ENCODE data around the gene RAB10.
"Not testable (repeated sequence)": the region's sequence is repeated elsewhere in the genome, so short reads cannot be mapped to it uniquely, and the experiment has no call there.

RAB10 gene

GRCh38 chr2:26165403-26165802 lies 131.5 kb downstream of the RAB10 start:
- no peak for DNase-seq

GRCh38 chr2:26166541-26166940 lies 132.7 kb downstream of the RAB10 start:
- not testable (repeated sequence) for DNase-seq

DNA sequence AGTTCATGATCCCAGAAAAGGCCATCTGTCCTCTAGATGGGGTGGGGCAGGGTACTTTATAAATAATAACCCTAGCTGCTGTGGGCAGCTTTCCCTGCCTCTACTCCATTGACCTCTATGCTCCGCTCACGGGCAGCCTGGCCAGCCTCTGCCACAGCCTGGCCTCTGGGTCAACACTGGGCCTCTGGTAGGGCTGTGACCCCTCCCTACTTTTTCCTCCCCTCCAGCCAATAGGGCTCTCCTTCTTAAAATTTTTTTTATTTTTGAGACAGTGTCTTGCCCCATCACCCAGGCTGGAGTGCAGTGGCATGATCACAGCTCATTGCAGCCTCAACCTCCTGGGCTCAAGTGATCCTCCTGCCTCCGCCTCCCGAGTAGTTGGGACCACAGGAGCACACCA lies 134.9 kb downstream of the RAB10 start:
- DNase-seq, result no peak

DNA sequence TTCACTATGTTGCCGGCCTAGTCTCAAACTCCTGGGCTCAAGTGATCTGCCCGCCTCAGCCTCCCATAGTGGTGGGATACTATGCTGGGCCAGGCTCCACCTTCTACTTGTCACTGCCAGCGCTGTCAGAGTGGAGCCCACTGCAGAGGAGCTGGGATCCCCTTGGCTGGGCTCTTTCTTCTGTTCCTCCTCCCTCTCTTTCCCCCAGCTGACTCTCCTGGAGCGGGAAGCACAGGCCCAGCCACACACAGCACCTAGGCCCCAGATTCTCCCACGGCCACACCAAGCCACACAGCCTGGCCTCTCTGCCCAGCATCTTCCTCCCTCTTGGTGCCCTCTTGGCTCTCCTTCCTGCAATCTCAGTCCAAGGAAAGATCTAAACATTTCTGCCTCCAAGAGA lies 135.3 kb downstream of the RAB10 start:
- DNase-seq, result no peak

DNA sequence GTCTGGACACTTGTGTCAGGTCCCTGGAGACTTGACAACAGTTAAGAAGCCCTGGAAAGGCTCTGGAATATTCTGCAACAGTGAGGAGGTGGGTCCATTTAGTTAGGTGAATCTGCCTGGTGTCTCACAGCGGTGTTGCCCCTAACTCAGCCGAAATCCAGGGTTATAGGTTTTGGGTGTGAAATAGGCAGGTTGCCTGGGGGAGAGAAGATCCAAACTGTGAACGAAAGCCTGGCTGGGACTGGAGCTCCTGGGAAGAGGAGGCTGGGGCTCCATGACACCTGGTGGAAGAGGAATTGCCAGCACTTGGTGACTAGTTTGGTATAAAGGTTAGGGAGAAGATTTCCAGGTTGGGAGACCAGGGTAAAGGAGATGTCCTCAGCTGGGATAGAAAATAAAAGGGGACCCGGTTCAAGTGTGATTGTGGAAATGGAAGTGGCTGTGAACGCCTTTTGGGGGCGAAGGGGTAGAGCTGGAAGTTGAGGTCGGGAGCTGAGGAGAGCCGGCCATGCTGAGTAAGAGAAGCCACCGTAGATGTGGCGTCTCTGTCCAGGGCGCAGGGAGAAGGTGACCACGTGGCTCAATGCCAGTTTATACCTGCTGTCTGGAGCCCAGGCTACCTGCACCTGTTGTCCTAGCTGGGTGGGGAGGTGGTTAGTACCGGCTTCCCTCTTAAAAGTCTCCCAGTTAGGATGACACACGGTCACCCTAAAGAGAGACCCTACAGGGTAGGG lies 136.0 kb downstream of the RAB10 start:
- no peak for DNase-seq

DNA sequence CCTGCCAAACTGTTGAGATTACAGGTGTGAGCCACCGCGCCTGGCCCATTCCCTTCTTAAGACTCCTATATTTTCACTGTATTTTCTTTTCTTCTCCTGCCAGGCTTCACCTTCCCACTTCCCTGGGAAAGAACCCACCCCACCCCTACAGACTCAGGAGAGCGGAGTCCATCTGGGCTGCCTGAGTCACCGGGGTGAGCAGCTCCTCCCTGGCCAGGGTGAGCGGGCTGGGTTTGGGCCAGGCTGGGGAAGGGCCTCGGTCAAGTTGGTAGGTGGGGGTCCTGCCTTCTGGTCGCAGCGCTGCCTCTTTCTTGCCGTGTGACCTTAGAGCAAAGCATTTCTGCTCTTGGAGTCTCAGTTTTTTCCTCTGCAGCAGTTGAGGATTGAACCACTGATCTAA lies 136.9 kb downstream of the RAB10 start:
- DNase-seq, result no peak

DNA sequence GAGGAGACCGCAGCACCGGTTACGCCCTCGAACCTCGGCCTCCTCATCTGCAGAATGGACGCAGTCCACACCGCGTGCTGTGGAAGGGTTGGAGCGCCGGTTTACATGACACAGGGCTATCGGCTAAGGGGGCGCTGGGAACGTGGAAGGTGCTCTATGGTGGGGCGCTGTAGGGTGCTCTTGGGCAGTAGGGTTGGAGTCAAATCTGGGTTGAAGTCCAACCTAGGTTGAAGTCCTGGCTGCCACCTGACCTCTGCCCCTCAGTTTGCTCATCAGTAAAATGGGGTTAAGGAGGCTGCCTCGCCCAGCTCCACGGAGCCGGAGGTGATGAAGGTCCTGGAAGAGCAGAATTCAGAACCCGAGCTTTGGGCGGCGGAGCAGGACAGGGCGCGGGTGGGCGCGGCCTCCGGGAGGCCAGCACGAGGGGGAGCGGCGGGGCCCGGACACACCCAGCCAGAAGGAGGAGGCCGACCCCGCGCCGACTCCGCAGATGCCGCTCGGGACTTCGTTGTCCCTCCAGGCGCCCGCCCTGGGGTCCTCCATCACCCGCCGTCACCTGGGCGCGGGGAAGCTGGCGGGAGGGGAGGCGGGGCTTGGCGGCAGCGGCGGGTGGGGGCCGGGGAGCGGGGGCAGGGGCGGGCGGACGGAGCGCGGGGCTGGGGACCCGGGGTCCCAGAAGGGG lies 138.4 kb downstream of the RAB10 start:
- no peak for DNase-seq

GRCh38 chr2:26172871-26173775 lies 139.2 kb downstream of the RAB10 start, which contains the start of gene GAREM2:
Gene GAREM2, plus strand, starts transcription at chr2:26173088. Its CDS starts 133 bp downstream, at chr2:26173221.
- DNase-seq, result no peak

DNA sequence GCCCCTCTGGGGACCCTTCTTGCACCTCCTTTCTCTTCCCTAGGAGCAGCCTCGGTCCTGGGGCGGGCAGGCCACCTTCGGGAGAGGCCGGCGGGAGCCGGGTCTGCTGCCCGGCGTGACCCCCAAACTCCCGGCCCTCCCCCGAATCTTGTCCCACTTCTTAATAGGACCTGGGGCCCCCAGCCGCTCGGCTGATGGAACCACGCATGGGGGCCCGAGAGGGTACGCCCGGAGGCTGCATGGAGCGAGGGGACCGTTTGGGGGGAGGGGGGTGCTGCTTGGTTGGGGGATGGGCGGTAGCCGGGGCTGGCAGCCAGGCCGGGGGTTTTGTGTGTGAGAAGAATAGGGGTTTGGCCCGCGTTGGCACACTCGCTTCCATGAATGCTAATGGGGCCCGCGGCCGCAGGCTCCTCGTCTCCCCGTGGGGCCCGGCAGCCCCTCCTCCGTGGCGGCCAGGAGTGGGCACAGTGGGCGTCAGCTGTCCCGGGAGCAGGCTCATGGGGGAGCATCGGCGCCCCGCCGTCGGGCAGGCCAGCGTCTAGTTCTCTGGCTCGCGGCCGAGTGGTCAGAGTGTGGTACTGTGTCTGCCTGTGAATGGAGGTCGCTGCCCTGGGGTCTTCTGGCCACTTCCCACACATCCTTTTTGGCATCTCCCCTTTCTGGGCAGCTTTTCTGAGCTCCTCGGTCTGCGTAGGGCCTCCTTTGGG lies 140.0 kb downstream of the RAB10 start:
- DNase-seq, result no peak

DNA sequence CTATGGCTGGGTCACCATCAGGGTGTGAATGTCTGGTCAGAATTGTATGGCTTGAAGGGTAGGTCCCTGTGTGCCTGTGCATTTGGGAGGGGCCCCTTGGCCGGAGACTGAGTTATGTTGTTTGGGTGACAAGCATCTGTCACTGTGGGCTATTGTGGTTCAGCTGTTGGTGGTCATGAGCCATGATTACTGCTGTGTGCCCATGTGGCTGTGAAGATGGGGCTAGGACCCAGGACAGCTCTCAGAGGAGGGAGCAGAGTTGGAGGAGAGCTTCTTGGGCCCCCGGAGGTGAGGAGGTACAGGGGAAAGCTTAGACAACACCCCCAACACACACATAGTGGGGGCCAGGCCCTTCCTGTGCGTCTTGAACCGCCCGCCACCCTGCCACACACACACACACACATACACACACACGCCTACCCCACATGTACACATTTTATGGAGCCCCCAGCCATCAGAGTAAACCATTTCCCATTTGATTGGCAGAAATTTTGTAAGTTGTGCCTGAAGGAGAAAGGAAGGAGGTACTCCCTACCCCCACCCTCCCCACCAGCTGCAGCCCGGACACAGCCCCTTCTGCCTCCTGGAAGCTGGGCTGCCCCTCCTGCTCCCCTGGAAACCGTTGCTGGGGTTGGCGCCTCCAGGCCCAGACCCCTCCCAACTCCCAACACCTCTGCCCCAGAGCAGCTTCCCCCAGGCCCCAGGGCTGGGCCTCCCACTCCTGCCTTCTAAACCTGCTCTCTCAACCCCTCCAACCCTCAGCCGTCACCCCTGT lies 141.0 kb downstream of the RAB10 start:
- no peak for DNase-seq

DNA sequence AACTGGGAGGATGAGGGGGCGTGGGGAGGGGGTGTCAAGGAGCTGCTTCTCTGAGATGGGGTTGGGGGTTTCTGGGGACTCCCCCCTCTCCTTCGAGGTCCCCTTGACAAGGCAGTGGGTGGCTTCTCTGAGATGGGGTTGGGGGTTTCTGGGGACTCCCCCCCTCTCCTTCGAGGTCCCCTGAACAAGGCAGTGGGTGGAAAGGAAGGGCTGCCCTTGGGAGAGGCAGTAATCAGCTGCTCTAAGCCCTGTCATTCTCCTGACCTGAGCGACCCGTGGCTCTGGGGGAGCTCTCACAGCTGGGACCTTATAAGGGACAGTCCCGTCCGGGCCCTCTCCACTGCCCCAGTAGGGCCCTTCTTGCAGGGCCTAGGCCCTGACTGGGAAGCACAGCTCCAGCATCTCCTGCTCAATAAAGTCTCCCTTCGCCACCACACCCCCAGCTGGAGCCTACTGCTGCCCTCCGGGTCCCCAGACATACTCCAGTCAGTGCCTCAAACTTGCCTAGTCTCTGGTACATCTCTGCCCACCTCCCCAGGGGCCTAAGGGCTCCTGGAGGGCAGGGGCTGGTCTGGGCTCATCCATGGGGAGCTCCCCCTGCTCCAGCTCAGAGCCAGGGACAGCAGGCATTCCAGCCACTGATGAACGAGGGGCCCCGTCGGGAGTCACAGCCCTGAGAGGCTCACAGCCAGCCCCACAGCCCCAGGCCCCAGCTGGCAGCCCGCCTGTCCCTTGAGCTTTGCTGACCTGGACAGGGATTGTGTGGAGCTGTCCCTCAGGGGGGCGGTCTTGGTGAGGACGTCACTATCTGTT lies 141.8 kb downstream of the RAB10 start:
- no peak for DNase-seq

DNA sequence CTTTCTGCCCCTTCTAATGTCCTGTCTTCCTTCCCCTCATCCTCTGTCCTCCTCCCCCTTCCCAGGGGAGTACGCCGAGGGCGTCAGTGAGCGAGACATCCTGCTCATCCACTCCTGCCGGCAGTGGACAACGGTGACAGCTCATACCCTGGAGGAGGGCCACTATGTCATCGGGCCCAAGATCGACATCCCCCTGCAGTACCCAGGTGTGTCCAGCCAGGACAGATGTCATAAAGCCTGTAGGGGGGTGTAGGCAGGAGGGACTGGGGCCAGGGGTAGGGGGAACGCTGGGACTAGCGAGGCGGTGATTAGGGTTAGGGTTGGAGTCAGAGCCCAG lies 142.4 kb downstream of the RAB10 start:
- DNase-seq, result no peak

- no peak for DNase-seq
Measured at GRCh38 chr2:26177122-26177521, 143.2 kb downstream of the RAB10 start.

- no peak for DNase-seq
Measured at GRCh38 chr2:26178246-26178645, 144.4 kb downstream of the RAB10 start.

DNA sequence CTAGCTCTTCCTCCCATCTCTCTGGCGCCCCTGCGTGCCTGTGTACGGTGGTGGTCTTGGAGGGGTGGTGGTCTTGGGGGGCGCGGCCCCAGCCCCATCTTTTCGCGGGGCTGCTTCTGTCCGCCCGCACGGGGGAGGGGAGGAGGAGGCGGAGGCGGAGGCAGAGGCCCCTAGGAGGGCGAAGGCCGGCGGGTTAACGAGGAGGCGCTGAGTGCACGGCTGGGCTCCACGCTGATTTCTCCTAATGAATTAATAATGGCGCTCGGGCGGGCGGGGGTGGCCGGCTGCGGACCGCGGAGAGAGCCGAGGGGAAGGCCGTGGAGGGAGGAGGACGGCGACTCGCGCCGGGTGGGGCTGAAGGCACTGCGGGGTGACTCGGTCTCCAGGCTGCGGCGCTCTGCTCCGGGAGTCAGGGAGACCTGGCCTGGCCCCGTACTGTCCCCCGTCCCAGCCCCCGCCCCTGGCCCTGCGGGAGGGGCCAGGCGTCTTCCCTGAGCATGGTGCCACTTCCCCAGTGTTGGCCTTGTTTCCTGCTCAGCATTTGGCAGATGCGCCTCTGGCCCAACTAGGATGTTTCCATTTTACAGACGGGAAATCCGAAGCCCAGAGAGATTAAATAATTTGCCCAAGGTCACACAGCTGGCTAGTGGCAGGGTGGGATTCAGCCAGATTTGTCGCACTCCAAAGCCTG lies 145.0 kb downstream of the RAB10 start:
- no peak for DNase-seq

DNA sequence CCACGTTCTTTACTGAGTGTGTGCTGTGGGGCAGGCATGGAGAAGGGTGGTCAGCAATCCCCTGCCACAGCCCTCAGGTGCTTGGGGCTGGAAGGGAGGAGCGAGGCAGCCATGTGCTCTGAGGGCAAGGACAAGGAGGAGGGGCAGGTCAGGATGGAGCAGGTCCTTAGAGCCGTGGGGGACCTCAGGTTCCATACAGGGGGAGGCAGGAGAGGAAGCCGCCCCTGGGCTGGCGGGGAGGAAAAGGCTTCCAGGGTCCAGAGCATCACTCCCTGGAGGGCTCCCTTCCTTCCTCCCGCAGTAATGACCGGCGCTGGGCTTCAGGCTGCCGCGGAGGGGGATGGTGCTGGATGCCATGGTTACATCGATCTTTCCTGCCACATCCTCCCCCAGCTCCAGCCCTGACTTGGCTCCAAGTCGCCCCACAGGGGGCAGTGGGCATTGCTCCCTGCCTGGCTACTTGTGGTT lies 145.6 kb downstream of the RAB10 start:
- no peak for DNase-seq

- DNase-seq, result no peak
Measured at GRCh38 chr2:26182441-26182840, 148.6 kb downstream of the RAB10 start.

GRCh38 chr2:26182887-26183630 lies 149.2 kb downstream of the RAB10 start:
- no peak for DNase-seq

GRCh38 chr2:26184121-26184520 lies 150.2 kb downstream of the RAB10 start:
- no peak for DNase-seq

Measured in stimulated activated CD4-positive, alpha-beta T cell treated with anti-CD3 and anti-CD28 coated beads, Interleukin-12 subunit alpha, Interleukin-12 subunit beta, amount 100 ng/mL, for 4 hours (primary cell).